ENCODE results near the gene DTNA. TPM values are rescaled to one million over a fixed set of nuclear protein-coding genes. Genes with fewer than 3 reads are reported as not detected.

Gene DTNA
- total RNA-seq, 1 donor from 2014 or later: 19.7 TPM

DNA sequence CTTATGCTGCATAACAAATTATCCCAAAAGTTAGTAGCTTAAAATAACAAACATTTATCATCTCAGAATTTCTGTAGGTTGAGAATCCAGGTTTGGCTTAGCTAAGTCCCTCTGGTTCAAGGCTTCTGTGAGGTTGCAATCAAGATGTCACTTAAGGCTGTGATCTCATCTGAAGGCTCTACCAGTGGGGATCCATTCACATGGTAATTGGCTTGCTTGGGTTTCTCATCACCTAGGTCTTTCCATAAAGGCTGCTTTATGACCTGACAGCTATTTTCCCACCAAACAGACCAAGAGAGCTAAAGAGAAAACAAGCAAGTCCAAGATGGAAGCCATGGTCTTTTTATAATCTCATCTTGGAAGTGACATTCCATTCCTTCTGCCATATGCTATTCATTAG, 137.3 kb downstream of the DTNA start:
- no peak for DNase-seq (ENCODE audit: low spot score)

DNA sequence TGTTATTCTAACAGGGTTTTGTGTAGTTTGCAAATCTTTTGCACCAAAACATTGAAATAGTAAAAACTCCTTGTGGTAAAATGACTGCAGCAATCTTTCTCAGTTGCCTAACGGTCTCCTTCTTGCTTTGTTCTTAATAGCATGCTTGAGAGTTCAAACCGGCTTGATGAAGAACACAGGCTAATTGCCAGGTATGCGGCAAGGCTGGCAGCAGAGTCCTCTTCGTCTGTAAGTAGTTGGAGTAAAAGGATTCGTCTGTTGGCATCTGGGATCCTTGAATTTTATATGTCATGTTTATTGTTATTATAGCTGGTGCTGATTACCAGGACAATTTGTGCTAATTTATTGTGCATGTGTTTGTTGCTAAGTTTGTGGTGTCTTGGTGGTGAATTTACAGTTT, 138.1 kb downstream of the DTNA start:
- no peak for DNase-seq (ENCODE audit: low spot score)

DNA sequence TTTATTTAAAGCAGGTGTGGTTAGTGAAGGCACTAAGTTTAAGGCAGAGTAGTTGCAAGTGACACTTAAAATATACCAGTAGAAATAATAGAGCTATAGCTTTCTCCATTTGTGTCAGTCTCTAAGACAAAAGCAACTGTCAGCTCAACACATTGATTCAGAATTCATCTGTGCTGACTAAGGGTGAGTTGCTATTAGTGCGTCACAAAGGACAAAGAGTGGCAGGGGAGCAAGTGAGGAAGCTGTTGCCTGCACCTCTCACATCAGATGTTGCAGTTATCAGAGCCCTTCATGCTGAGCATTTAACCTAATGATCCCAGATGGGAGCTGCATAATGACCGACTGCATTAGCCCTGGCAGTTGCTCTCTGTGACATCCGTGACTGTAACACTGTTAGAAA, 138.6 kb downstream of the DTNA start:
- no peak for DNase-seq (ENCODE audit: low spot score)

DNA sequence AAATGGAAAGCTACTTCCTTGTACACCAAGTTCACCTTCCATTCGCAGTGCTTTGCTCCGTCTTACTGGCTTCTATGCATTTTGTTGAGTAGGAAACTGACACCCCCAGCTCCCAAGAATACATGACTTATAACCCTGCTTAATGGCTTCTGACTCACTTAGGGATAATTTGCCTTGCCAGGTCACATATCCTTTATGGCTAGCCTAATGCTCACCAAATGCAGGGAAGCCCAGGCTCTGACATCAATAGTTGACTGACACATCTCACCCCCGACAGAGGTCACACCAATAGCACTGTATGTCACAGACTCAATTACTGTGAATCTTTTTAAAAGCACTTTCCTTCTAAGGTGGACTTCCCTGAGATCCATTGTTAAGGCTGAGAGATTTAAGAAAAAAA, 147.2 kb downstream of the DTNA start:
- DNase-seq (ENCODE audit: low spot score): no peak

DNA sequence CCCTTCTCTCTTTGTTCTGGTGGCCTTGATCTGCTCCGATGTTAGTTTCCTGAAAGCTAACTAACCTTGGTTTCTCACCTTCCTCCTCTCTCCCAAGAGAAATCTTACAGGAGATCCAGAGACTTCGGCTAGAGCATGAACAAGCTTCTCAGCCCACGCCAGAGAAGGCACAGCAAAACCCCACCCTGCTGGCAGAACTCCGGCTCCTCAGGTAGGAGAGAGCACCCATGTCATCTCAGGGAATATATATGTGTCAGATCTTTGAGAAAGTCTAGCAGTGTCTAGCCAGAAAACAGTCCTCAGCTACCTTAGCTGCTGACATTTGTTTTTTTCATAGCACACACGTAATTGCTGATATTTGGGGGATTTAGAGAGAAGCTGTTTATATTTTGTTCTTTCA, 148.1 kb downstream of the DTNA start:
- no peak for DNase-seq (ENCODE audit: low spot score)

DNA sequence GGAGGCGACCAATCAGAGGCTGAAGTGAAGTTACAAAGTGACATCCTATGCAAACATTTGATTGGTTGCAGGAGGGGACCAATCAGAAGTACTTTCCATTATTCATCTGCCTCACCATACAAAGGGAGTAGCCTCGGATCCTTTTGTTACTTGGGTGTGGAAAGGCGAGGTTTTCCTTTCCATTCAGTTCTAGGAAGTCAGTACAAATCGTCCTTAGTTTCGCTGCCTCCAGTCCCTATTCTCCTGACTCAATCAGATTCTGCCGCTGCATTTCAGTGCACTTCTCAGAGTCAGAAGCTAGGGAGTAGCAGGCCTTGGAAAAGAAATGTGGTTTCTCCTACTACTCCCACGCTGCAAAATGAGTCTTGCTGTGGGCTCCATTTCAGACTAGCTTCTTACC, 149.4 kb downstream of the DTNA start:
- no peak for DNase-seq (ENCODE audit: low spot score)

DNA sequence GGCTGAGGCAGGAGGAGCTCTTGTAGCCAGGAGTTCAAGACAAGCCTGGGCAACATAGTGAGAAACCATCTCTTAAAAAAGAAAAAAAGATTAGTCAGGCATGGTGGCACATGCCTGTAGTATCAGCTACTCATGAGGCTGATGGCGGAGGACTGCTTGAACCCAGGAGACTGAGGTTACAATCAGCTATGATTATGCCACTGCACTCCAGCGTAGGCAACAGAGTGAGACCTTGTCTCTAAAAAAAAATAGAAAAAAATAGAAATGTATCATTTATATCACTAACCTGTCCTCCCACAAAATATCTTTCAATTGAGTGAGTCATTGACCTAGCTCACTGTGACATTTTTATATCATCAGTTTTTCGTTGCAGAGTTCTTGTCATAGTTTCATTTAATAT, 152.5 kb downstream of the DTNA start:
- DNase-seq (ENCODE audit: low spot score): no peak

DNA sequence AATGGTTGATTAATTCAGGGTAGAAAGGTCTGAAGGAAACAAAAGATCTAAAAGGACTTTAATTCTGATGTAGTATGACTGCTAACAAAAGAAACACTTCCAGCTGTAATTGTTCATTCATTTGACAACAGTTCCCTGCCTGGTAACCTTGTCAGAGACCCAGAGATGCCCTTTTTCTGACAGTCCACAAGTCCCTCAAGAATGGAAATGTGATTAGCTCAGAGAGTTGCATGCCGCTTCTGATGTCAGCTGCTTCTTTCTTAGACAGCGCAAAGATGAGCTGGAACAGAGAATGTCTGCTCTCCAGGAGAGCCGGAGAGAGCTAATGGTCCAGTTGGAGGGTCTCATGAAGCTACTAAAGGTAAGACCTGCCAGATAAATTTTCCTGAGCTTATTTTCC, 153.6 kb downstream of the DTNA start:
- no peak for DNase-seq (ENCODE audit: low spot score)

DNA sequence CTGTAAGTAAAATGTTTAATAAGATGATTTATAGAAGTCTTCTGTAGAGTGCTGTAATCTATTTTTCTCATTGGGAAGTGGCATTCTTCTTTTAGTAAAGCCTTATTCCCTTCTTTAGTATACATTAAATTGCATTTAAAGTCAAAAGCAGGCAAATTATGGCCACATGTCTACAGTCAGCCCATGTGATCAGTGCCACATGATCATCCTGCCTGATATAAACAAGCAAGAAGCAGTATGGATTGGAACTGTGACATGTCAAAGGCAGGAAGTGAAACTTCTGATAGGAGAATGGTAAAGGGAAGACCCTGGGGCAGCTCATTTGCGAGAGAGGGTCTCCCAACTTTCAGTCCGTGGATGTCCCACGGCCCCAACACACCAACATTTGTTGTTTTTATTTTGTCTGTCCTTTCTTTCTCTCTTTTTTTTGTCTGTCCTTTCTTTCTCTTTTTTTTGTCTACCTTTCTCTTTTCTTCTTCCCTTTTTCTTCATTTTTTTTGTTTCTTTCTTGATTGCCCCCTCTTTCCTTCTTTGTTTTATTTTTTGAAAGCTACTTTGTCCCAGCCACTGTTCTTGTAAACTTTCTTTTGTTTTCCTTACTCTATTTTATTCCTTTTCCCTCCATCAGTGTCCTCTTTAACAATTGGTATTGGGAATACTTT, 154.9 kb downstream of the DTNA start:
- no peak for DNase-seq (ENCODE audit: low spot score)

DNA sequence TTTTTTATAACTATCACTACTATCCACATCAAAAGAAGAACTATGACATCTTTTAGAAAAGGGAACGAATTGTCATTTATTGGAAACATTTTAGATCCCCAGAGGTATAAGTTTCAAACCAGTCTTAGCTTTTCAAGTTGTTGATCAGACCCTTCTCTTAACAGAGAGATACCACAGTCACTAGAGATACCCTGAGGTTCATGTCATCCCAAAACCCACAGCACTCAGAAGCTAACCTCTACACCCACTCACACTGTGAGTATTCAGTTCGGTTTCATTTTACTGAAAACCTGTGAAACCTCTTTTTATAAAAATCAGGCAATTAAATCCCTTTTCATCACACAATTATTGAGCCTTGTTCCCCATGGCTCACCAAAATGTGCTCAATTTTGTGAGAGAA, 156.2 kb downstream of the DTNA start:
- DNase-seq (ENCODE audit: low spot score): no peak

DNA sequence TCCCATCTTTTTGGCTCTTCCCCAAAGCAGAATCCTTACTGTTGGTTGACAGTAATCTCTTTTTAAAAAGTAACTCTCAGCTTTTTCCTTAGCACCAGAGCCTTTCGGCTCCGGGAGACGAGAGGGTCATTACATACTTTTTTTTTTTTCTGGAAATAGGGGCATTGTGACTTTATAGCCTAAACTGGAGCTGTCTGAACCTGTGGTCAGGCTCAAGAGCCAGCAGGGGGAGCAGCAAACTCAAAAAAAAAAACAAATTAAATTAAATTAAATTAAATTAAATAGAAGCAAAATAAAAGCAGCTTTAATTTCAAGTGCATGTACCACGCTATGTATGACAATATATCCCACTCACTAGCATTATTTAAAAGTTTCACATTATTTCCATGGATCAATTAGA, 156.6 kb downstream of the DTNA start:
- no peak for DNase-seq (ENCODE audit: low spot score)

DNA sequence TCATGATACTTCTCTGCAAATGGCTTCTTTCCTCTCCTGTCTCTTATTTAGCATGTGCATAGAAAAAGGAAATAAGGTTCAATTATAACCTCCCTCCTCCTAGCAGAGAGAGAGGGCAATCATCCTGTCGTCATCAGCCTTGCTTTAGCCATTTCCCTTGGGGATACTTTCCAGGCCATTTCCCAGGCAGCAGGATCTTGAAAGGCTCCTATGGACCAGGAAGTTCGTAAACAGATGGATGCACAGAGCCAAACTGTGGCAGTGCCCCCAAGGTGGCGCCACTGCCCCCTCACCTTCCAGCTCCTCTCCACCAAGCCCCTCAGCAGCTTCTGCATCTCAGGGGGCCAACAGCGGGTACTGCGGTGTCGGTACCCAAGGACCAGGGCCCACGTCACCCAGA, 157.4 kb downstream of the DTNA start:
- no peak for DNase-seq (ENCODE audit: low spot score)

DNA sequence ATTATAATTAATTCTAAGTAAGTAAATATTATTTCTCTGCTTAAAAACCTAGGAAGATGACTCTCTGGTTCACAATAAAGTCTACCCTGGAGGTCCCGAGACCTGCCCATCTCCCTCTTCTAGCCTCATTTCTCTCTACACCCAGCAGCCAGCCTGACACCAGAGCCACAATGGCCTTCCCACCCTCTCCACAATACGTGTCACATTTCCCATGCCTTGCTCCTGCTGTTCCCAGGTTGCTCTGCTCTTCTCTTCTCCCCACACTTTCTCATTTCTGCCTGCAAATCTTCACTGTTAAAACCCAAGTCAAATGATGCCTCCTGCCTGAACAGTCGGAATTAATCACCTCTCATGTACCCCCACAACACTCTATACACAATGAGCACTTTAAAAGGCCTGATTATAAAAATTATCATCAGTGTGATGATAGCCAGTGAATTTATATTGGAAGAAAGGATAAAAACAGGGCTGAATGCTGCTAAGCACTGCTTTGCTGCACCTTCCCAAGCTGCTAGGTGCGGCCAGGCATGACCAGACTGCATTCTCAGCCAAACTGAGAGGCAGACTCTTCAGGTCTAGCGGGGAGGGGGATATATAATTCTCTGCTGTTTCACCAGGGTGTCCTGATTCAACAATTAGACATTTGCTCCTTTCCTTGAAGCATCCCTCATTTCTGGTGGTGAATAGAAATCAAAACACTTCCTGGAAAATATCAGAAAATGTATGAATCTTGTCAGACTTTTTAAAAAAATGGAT, 160.6 kb downstream of the DTNA start:
- DNase-seq (ENCODE audit: low spot score): no peak

DNA sequence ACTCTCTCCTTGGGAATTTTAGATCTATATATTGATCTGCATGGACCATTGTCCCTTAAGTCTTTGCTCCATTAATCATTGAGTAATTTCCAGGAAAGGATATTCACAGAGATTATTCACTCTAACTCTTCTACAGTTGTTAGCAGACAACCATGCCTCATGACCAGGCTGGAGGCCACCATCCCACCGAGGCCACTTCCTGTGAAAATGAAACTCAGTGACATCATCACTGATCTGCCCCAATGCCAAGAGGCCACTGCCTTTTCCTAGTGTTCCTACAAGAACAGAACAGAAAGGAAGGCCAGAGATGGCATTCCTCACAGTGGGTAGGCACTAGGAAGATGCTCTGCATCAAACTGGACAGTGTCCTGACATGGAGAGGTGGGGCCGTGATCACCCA, 161.3 kb downstream of the DTNA start:
- no peak for DNase-seq (ENCODE audit: low spot score)

DNA sequence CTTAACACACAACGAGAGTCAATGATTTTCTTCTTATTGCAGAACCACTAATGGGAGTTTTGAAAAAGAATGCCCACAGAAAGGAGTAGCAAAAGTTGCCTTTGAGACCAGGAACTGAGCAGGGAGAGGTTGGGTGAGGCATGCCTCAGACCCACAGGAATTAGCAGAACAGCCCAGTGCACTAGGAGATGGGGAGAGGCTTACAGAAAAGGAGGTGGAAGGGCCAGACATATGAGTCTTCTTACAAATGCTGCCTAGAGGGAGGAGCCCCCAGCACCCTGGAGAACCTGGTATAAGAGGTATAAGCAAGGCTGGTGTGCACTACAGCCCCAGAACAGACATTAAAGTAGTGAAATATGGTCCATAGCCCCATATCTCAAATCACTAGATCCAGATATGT, 162.0 kb downstream of the DTNA start:
- no peak for DNase-seq (ENCODE audit: low spot score)

DNA sequence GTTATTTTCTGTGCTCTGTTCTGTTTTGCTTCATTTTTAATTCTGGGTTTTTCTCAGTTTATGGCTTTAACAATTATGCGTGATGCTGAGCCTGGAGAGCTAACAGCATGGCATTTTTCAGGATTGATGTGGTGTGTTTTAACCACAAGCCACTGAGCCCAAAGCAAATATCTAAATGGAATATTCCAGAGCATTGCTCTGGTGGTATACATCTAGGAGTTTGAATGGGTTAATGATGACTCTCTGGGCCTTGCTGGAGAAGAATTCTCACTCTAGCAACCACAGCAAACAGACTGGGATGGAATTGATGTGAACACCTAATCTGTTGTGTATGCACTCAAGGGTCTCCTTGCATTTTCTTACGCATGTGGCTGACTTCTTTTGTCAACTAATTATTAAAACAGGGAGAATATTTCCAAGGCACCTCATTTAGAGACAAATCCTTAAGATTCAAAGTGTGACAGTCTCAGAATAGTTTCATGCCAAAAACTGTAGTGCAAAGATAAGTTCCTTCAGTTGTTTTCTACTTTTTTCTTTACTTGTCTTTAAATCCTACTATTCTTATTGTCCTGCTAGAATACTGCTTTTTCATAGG, 164.0 kb downstream of the DTNA start:
- DNase-seq (ENCODE audit: low spot score): no peak

DNA sequence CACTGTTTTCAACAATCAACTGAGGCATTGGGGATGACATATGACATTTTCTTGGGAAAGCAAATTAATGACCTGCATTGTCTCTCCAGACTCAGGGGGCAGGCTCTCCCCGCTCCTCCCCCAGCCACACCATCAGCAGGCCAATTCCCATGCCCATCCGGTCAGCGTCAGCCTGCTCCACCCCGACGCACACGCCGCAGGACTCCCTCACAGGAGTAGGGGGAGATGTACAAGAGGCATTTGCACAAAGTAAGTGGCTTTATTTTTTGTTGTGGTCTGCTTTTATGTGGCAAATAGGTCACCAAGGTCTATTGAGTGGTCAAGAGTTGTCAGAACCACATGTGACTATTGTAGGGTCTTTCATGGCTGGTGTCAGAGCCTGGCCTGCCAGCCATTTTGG, 165.1 kb downstream of the DTNA start:
- DNase-seq (ENCODE audit: low spot score): no peak

DNA sequence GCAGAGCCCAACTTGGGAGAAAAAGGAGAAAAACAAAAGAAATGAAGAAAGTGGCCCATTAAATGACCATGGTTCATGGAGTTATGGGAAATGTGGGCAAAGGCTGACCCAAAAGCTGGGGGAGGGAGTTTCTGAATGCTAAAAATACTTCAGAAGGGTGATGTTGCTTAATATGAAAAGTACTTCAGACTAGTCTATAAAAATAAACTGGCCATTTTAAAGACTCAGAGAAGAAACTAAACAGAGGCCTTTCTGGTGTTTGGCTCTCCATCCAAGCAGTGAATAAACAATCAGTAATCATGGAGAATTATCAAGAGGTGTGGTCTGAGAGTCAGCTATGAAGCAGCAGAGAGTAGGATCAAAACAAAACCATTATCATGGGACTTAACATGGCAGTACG, 170.3 kb downstream of the DTNA start:
- DNase-seq (ENCODE audit: low spot score): no peak

DNA sequence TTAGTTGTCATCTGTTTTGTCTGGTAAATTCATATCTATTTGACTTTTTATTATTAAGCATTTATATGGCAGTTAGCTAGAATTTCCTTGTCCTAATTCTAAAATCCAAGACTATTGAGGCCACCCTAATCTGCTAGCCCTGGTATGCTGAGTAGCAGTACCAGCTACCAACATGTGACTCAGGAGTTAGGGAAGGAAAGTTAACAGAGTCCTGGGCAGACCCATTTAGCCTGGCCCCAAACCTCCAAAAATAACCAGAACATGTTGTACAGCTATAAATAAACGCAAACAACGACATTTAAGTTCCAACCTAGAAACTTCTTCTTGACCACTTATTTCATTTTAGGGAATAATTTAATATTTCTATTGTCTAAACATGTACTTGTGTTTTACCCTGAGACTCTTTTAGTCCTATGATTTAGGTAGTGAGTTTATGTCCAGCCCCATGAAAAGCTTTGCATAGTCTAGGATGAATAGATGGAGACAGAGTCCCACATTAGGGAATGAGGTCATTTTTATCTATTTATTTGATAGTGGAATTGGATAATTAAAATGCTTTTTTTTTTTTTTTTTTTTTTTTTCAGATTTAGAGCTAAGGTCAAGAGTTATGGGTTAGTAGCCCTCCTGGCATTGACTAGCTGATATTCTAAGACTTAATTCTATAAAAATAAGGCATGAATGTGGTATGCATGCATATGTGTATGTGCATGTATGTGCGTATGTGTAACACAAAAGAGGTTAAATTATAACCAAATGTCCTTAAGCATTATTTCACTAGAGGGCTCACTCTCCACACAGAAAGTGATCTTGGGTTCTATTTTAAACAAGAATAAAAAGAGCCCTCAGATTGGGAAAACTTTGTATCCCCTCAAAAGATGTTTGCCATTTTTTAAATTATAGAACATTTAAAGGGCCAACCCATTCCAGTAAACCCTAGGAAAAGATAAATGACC, 171.1 kb downstream of the DTNA start:
- no peak for DNase-seq (ENCODE audit: low spot score)

DNA sequence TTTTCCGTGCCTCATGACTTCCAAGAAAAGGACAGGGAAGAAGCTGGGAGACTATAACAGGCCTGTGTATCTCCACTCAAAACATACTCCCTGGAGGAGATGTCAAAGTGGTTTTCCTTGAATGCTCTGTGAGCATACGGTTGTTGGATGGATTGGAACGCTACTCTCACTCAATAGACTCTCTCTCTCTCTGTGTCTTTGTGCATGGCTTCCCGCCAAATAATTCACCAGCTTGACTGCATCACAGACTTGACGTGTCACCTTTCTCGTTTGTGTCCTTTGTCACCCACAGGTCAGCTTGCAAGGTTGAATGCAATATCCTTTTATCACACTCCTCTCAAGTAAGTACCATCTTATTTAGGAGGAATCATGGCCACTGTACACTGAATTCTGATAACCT, 174.3 kb downstream of the DTNA start:
- DNase-seq (ENCODE audit: low spot score): no peak

DNA sequence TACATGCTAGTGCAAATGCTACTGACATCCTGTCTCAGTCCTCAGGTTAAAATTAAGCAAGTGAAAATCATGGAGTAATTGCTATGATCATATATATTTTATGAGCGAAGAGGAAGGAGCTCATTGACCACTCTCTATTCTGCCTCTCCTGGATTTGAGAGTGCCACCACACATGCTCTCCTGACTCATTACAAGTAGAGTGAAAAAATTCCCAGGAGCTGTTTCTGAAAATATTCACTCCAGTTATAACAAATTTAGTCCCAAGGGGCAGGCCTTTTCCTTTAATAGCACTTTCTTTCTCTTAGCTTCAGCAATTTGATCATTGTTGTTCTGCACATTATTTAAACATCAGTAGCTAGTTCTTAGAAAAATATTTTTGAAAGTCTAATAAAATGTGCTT, 176.1 kb downstream of the DTNA start:
- DNase-seq (ENCODE audit: low spot score): no peak
